NCI-H526 (cell line): ENCODE results near the gene ISYNA1.
A peak's percentile ranks its signal among the peaks of the same experiment; 100 is the strongest.

Experiments
- DNase-seq, 2 experiments: peaks; one replicate each; lab custom pipeline; 2025; lab: John Stamatoyannopoulos, UW

Gene ISYNA1

GRCh38 chr19:18467978-18468377, 30.0 kb upstream of the ISYNA1 start:
- no peak for DNase-seq

GRCh38 chr19:18466354-18466753, 28.4 kb upstream of the ISYNA1 start:
- no peak for DNase-seq

GRCh38 chr19:18465964-18466339, 28.0 kb upstream of the ISYNA1 start:
- DNase-seq, result no peak

GRCh38 chr19:18465214-18465963, 27.5 kb upstream of the ISYNA1 start:
- no peak for DNase-seq

- DNase-seq, result peak; percentile 57 to 67
These were observed 26.7 kb upstream of the ISYNA1 start for GRCh38 chr19:18464646-18465045.

- DNase-seq, result no peak
These were observed 23.5 kb upstream of the ISYNA1 start for GRCh38 chr19:18461471-18461870.

- DNase-seq, result no peak
These were observed 23.0 kb upstream of the ISYNA1 start for GRCh38 chr19:18460900-18461299.

- no peak for DNase-seq
These were observed 19.8 kb upstream of the ISYNA1 start for GRCh38 chr19:18457483-18458331.

GRCh38 chr19:18456974-18457373, 19.0 kb upstream of the ISYNA1 start:
- DNase-seq, result no peak

GRCh38 chr19:18456279-18456678, 18.3 kb upstream of the ISYNA1 start:
- no peak for DNase-seq

- DNase-seq, result no peak
These were observed 15.5 kb upstream of the ISYNA1 start for GRCh38 chr19:18453269-18454024.

- no peak for DNase-seq
These were observed 14.5 kb upstream of the ISYNA1 start for GRCh38 chr19:18452386-18452785.

- peak in 1 of 2 experiments; percentile 75 for DNase-seq
These were observed 13.3 kb upstream of the ISYNA1 start for GRCh38 chr19:18450931-18451836.

- no peak for DNase-seq
These were observed 12.3 kb upstream of the ISYNA1 start for GRCh38 chr19:18450021-18450930.

- no peak for DNase-seq
These were observed 11.6 kb upstream of the ISYNA1 start for GRCh38 chr19:18449552-18449951.

- DNase-seq, result no peak
These were observed 9.0 kb upstream of the ISYNA1 start for GRCh38 chr19:18446811-18447359.

GRCh38 chr19:18446145-18446810, 8.3 kb upstream of the ISYNA1 start:
- DNase-seq, result no peak

GRCh38 chr19:18445262-18445948, 7.5 kb upstream of the ISYNA1 start:
- no peak for DNase-seq

GRCh38 chr19:18444513-18444912, 6.6 kb upstream of the ISYNA1 start:
- no peak for DNase-seq
